Transverse colon (tissue), 4 donors: ENCODE measurements around the gene LRP5.

ENCODE experiments used
- EP300 ChIP-seq: sonication (generic); formaldehyde crosslinking; IDR thresholded peaks from one replicate; pipeline ENCODE4 v1.6.1; 2017; ENCODE audit warnings: antibody characterized with exemption, low read depth
- POLR2A ChIP-seq: fragments of 450-650 bp; IDR thresholded peaks from one replicate; pipeline ENCODE4 v1.6.1; 2016; ENCODE audit warnings: antibody characterized with exemption, mild to moderate bottlenecking, moderate library complexity
- POLR2AphosphoS5 ChIP-seq, 3 donors: sonication (generic); formaldehyde crosslinking; IDR thresholded peaks; one replicate each; pipeline ENCODE4 v1.6.1; 2016; ENCODE audit warnings: antibody characterized with exemption in 3 of 3
- TF ChIP-seq, protein P1 (sequence below), 5 experiments: fragments of 200-600 bp in 3 of 5; fragments of 450-650 bp in 2 of 5; sonication (generic) in 3 of 5; IDR thresholded peaks; 1 replicate in 2 of 5; 2 replicates in 3 of 5; pipeline ENCODE4 v1.5.1; 2016 to 2017; ENCODE audit warnings: antibody characterized with exemption in 5 of 5, inconsistent platforms in 3 of 5, mild to moderate bottlenecking in 2 of 5, moderate library complexity in 1 of 5

DNA sequence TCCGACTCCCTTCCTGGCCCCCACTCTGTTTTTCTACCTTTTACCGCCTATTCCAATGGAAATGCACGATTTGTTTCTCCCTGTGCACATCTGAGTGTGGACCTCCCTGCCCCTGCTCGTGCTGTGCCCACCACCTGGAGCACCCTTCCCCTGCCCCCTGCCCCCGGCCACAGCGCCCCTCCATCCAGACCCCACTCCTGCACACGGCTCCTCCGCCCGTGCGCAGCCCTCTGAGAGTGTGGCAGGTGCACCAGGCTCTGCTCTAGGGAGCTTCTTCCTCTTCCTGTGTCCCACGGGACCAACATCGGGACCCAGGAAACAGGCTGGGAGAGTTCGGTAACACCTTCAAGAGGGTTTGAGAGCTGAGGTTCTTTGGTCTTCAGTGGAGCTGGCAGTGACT is 62.9 kb downstream of the LRP5 start:
- TF ChIP-seq EP300 (no peak), POLR2AphosphoS5 (IDR thresholded peaks at IDR 0.05) (no peak), POLR2A (no peak)
- TF ChIP-seq, protein P1, sequence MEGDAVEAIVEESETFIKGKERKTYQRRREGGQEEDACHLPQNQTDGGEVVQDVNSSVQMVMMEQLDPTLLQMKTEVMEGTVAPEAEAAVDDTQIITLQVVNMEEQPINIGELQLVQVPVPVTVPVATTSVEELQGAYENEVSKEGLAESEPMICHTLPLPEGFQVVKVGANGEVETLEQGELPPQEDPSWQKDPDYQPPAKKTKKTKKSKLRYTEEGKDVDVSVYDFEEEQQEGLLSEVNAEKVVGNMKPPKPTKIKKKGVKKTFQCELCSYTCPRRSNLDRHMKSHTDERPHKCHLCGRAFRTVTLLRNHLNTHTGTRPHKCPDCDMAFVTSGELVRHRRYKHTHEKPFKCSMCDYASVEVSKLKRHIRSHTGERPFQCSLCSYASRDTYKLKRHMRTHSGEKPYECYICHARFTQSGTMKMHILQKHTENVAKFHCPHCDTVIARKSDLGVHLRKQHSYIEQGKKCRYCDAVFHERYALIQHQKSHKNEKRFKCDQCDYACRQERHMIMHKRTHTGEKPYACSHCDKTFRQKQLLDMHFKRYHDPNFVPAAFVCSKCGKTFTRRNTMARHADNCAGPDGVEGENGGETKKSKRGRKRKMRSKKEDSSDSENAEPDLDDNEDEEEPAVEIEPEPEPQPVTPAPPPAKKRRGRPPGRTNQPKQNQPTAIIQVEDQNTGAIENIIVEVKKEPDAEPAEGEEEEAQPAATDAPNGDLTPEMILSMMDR (IDR thresholded peaks at IDR 0.05) = no peak
